ENCODE measurements around the gene TRAF4. TPM values are rescaled to one million over a fixed set of nuclear protein-coding genes. Genes with fewer than 3 reads are reported as not detected.

TRAF4 gene
- total and polyA plus RNA-seq, 9 of the 15 experiments (the other 6 are each of a cell fraction or from before 2014, with no cell fraction given), result 2.4 to 147 (median 72.4) TPM

- Histone ChIP-seq H3K4me3 (no peak overlapping the region), H2AFZ (ENCODE audit: low read depth, low read length) (no peak overlapping the region), H3K9ac (ENCODE audit: insufficient read depth in 1 of 2, low read depth in 2 of 2, low read length in 2 of 2) (peak overlapping the region in 1 of 2 experiments; percentile 76; a peak in 2 of 4 replicates), H3K36me3 (ENCODE audit: control insufficient read depth, insufficient read depth, low read length) (peaks cover 9% of the 10 kb centered on the region; the same call in 2 of the 3 replicates), H3K79me2 (ENCODE audit: control insufficient read depth, insufficient read depth, low read length) (no peaks in the 10 kb centered on the region), H3K27ac (ENCODE audit: extremely low read depth, low read depth, low read length) (no peak overlapping the region), H4K20me1 (replicated peaks; ENCODE audit: control insufficient read depth, insufficient read depth, low read length) (no peaks in the 10 kb centered on the region), H3K9me3 (replicated peaks; ENCODE audit: control insufficient read depth, insufficient read depth, low read depth, low read length) (no peaks in the 10 kb centered on the region), H3K4me1 (replicated peaks in 1 of 2; ENCODE audit: control insufficient read depth in 2 of 2, insufficient read depth in 2 of 2, low read length in 2 of 2) (peaks cover 46 to 72% of the 10 kb centered on the region in 2 experiments), H3K27me3 (ENCODE audit: control insufficient read depth in 2 of 2, insufficient read depth in 2 of 2, low read length in 2 of 2) (no peaks in the 10 kb centered on the region), H3K9me1 (ENCODE audit: control insufficient read depth, insufficient read depth, low read length) (no peaks in the 10 kb centered on the region), H3K4me2 (ENCODE audit: insufficient read depth, low read length) (no peak overlapping the region)
- TF ChIP-seq SMAD2 (IDR thresholded peaks at IDR 0.05; ENCODE audit: low read depth, low read length), result no peak
- TF ChIP-seq HDAC8 (tag; IDR thresholded peaks at IDR 0.05), result no peak
- no peak for TF ChIP-seq HES1 (IDR thresholded peaks at IDR 0.05; ENCODE audit: low read depth)
- no peak for TF ChIP-seq YY1 (IDR thresholded peaks at IDR 0.05; ENCODE audit: borderline replicate concordance in 1 of 3, control insufficient read depth in 1 of 3, extremely low read depth in 1 of 3, insufficient read depth in 3 of 3, insufficient read length in 1 of 3, insufficient replicate concordance in 2 of 3, low read depth in 1 of 3, low read length in 2 of 3)
- no peak for TF ChIP-seq HNRNPK (IDR thresholded peaks at IDR 0.05; ENCODE audit: low read depth, low read length, poor library complexity, severe bottlenecking)
- TF ChIP-seq KAT8 (IDR thresholded peaks at IDR 0.05; ENCODE audit: low read depth), result no peak
- no peak for TF ChIP-seq ARID3A (IDR thresholded peaks at IDR 0.05; ENCODE audit: borderline replicate concordance, low read depth, low read length)
- no peak for TF ChIP-seq ZNF583 (CRISPR knock-in tag; IDR thresholded peaks at IDR 0.05)
- TF ChIP-seq ETV6 (IDR thresholded peaks at IDR 0.05; ENCODE audit: borderline replicate concordance in 1 of 2, low read depth in 2 of 2, low read length in 1 of 2), result no peak
- no peak for TF ChIP-seq ETV6 (CRISPR knock-in tag; IDR thresholded peaks at IDR 0.05; ENCODE audit: borderline replicate concordance)
- no peak for TF ChIP-seq DACH1 (IDR thresholded peaks at IDR 0.05; ENCODE audit: partially characterized antibody)
- TF ChIP-seq ERF (CRISPR knock-in tag; IDR thresholded peaks at IDR 0.05), result no peak
- TF ChIP-seq HMGN3 (IDR thresholded peaks at IDR 0.05; ENCODE audit: borderline replicate concordance, extremely low read depth, insufficient read length, low read depth, low read length), result no peak
- TF ChIP-seq ZNF609 (CRISPR knock-in tag; IDR thresholded peaks at IDR 0.05; ENCODE audit: borderline replicate concordance), result no peak
- TF ChIP-seq C11orf30 (IDR thresholded peaks at IDR 0.05; ENCODE audit: low read depth), result no peak
- in situ Hi-C loops (cut with MboI), result no loop called here
- intact Hi-C loops (cut with micrococcal nuclease), result no loop called here
- 94% methylated on average over 12 of the region's 12 CpGs for WGBS (ENCODE audit: insufficient coverage, low coverage, missing lambda C conversion rate)
- ChIA-PET CTCF (ENCODE audit: low intra/inter-chr PET ratio) (no interaction called here), POLR2A (no interaction called here)
- ATAC-seq, result no peak
- no peak for DNase-seq (ENCODE audit: extremely low read depth in 1 of 4, low spot score in 3 of 4)
- no TSS peak for BruUV-seq (replicated peaks)
- no peak for FAIRE-seq
Observed at GRCh38 chr17:28737316-28737715, 6.5 kb upstream of the TRAF4 start.

All from K562 (cell line).